IMR-90 (cell line): ENCODE results near the gene SMCO4.

ENCODE experiments used
- RCOR1 ChIP-seq: IDR thresholded peaks from 2 replicates; pipeline ENCODE4 v1.6.1; 2012; ENCODE audit warnings: mild to moderate bottlenecking, low read length, improper control_type of control experiment; ENCODE audit not compliant: insufficient replicate concordance
- RFX5 ChIP-seq: IDR thresholded peaks from 2 replicates; pipeline ENCODE4 v1.8.0; 2012; ENCODE audit warnings: low read depth, mild to moderate bottlenecking, low read length, moderate library complexity
- TF ChIP-seq, protein P1 (sequence below): conservative IDR thresholded peaks from 2 replicates; pipeline ENCODE4 v1.5.1; 2012; ENCODE audit warnings: mild to moderate bottlenecking, low read depth, low read length, improper control_type of control experiment

DNA sequence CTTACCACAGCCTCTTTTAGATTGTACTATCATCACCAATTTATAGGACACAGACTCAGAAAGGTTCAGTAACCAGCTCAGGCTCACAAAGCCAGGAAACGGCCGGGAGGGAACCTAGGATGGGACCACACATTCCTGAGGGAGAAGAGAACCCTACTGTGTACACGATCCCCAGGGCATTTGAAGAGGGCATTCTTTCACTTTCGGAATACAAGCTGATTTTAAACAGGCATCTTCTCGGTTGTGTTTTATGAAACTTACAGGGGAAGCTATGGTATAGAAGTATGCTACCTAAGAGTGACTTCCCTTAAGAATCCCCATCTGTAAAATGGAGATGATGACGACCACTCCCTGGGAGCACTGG is 19.0 kb downstream of the SMCO4 start:
- TF ChIP-seq, protein P1, sequence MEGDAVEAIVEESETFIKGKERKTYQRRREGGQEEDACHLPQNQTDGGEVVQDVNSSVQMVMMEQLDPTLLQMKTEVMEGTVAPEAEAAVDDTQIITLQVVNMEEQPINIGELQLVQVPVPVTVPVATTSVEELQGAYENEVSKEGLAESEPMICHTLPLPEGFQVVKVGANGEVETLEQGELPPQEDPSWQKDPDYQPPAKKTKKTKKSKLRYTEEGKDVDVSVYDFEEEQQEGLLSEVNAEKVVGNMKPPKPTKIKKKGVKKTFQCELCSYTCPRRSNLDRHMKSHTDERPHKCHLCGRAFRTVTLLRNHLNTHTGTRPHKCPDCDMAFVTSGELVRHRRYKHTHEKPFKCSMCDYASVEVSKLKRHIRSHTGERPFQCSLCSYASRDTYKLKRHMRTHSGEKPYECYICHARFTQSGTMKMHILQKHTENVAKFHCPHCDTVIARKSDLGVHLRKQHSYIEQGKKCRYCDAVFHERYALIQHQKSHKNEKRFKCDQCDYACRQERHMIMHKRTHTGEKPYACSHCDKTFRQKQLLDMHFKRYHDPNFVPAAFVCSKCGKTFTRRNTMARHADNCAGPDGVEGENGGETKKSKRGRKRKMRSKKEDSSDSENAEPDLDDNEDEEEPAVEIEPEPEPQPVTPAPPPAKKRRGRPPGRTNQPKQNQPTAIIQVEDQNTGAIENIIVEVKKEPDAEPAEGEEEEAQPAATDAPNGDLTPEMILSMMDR = no peak
- TF ChIP-seq RCOR1 (no peak), RFX5 (no peak)
